ENCODE measurements around the gene CARD10.
A peak's percentile ranks its signal among the peaks of the same experiment; 100 is the strongest.

Gene CARD10

GRCh38 chr22:37565830-37566229 lies 46.6 kb upstream of the CARD10 start:
- no peaks in the 10 kb centered on the region for H3K9me3 Mint-ChIP-seq
- peaks cover 38% of the 10 kb centered on the region for H3K4me1 Mint-ChIP-seq
- no peak overlapping the region for H3K4me3 Mint-ChIP-seq
- H3K27ac Mint-ChIP-seq = peak overlapping the region in 1 of 3 experiments; percentile 74
- H3K27me3 Mint-ChIP-seq (ENCODE audit: low read depth) = no peaks in the 10 kb centered on the region
- peaks cover 18% of the 10 kb centered on the region for H3K36me3 Mint-ChIP-seq (ENCODE audit: low read depth)
- TF ChIP-seq CTCF (IDR thresholded peaks at IDR 0.05; ENCODE audit: unreplicated experiment in 3 of 3) = no peak

GRCh38 chr22:37564111-37564711 lies 45.0 kb upstream of the CARD10 start:
- Mint-ChIP-seq H3K4me1 (peaks cover 38% of the 10 kb centered on the region), H3K9me3 (no peaks in the 10 kb centered on the region), H3K4me3 (peak overlapping the region; percentile 59 to 97 (median 80)), H3K27me3 (ENCODE audit: low read depth) (no peaks in the 10 kb centered on the region), H3K36me3 (ENCODE audit: low read depth) (peaks cover 14% of the 10 kb centered on the region), H3K27ac (peak overlapping the region; percentile 88 to 98 (median 96))
- TF ChIP-seq CTCF (IDR thresholded peaks at IDR 0.05; ENCODE audit: unreplicated experiment in 3 of 3) = no peak

- no peak for TF ChIP-seq CTCF (IDR thresholded peaks at IDR 0.05; ENCODE audit: unreplicated experiment in 3 of 3)
- Mint-ChIP-seq H3K4me1 (peaks cover 44% of the 10 kb centered on the region), H3K9me3 (no peaks in the 10 kb centered on the region), H3K36me3 (ENCODE audit: low read depth) (peaks cover 14% of the 10 kb centered on the region), H3K4me3 (peak overlapping the region; percentile 89 to 99 (median 97)), H3K27me3 (ENCODE audit: low read depth) (no peaks in the 10 kb centered on the region), H3K27ac (peak overlapping the region; percentile 88 to 98 (median 96))
Observed at GRCh38 chr22:37563153-37564081, 44.2 kb upstream of the CARD10 start.

GRCh38 chr22:37562049-37562875 lies 43.0 kb upstream of the CARD10 start:
- H3K36me3 Mint-ChIP-seq (ENCODE audit: low read depth) = peaks cover 10% of the 10 kb centered on the region
- peak in 1 of 3 experiments; percentile 38 for TF ChIP-seq CTCF (IDR thresholded peaks at IDR 0.05; ENCODE audit: unreplicated experiment in 3 of 3)
- H3K4me3 Mint-ChIP-seq = peak overlapping the region; percentile 89 to 99 (median 97)
- peaks cover 46% of the 10 kb centered on the region for H3K4me1 Mint-ChIP-seq
- H3K27ac Mint-ChIP-seq = peak overlapping the region; percentile 88 to 98 (median 98)
- no peaks in the 10 kb centered on the region for H3K9me3 Mint-ChIP-seq
- no peaks in the 10 kb centered on the region for H3K27me3 Mint-ChIP-seq (ENCODE audit: low read depth)

GRCh38 chr22:37561212-37562048 lies 42.2 kb upstream of the CARD10 start:
- Mint-ChIP-seq H3K9me3 (no peaks in the 10 kb centered on the region), H3K4me3 (peak overlapping the region; percentile 89 to 99 (median 97)), H3K36me3 (ENCODE audit: low read depth) (peaks cover 7% of the 10 kb centered on the region), H3K27ac (peak overlapping the region; percentile 88 to 98 (median 98)), H3K4me1 (peaks cover 51% of the 10 kb centered on the region), H3K27me3 (ENCODE audit: low read depth) (no peaks in the 10 kb centered on the region)
- TF ChIP-seq CTCF (IDR thresholded peaks at IDR 0.05; ENCODE audit: unreplicated experiment in 3 of 3) = peak; percentile 78 to 92 (median 85)
